NCI-H2081 (cell line): ENCODE measurements around the gene HTR1D.

ENCODE experiments used
- DNase-seq, 2 experiments: peaks; one replicate each; lab custom pipeline; 2025; lab: John Stamatoyannopoulos, UW

HTR1D gene

GRCh38 chr1:23184212-23184934, 32.9 kb downstream of the HTR1D start:
- peak; percentile 48 to 61 for DNase-seq

GRCh38 chr1:23179862-23180261, 37.4 kb downstream of the HTR1D start:
- DNase-seq = no peak

- DNase-seq = no peak
These were observed 38.4 kb downstream of the HTR1D start for GRCh38 chr1:23178950-23179349.

- DNase-seq = no peak
These were observed 38.9 kb downstream of the HTR1D start for GRCh38 chr1:23178414-23178813.

- DNase-seq = peak; percentile 77 to 83
These were observed 39.6 kb downstream of the HTR1D start for GRCh38 chr1:23177438-23178380.

- DNase-seq = no peak
These were observed 40.3 kb downstream of the HTR1D start for GRCh38 chr1:23177031-23177430.

- no peak for DNase-seq
These were observed 42.7 kb downstream of the HTR1D start for GRCh38 chr1:23174426-23175110.

- no peak for DNase-seq
These were observed 46.0 kb downstream of the HTR1D start for GRCh38 chr1:23171181-23171755.

GRCh38 chr1:23169727-23170335, 47.5 kb downstream of the HTR1D start:
- no peak for DNase-seq

GRCh38 chr1:23169195-23169575, 48.1 kb downstream of the HTR1D start:
- DNase-seq = no peak

- DNase-seq = peak; percentile 69 to 82
These were observed 48.7 kb downstream of the HTR1D start, which contains the start of gene LUZP1 for GRCh38 chr1:23168445-23169194. Gene LUZP1 (minus strand): TSS chr1:23168856.

- peak in 1 of 2 experiments; percentile 24 for DNase-seq
These were observed 49.2 kb downstream of the HTR1D start for GRCh38 chr1:23168079-23168444.

GRCh38 chr1:23167353-23168078, 49.8 kb downstream of the HTR1D start:
- no peak for DNase-seq

GRCh38 chr1:23166854-23167253, 50.4 kb downstream of the HTR1D start:
- DNase-seq = no peak

GRCh38 chr1:23163395-23163794, 53.9 kb downstream of the HTR1D start:
- DNase-seq = no peak

- no peak for DNase-seq
These were observed 57.1 kb downstream of the HTR1D start for GRCh38 chr1:23159963-23160877.

- no peak for DNase-seq
These were observed 60.4 kb downstream of the HTR1D start for GRCh38 chr1:23156940-23157339.

GRCh38 chr1:23152966-23153684, 64.2 kb downstream of the HTR1D start:
- no peak for DNase-seq
